Stimulated activated CD8-positive, alpha-beta memory T cell treated with anti-CD3 and anti-CD28 coated beads, Interleukin-7, amount 100 ng/mL, for 4 hours (primary cell): ENCODE data around the gene SF1.

Source experiments
- DNase-seq, 2 donors: peaks; one replicate each; pipeline ENCODE4 v3.0.0-alpha.2; 2020; ENCODE audit warnings: low read depth in 2 of 2

SF1 gene

GRCh38 chr11:64760759-64761420, 17.5 kb downstream of the SF1 start:
- DNase-seq = no peak

GRCh38 chr11:64759722-64760719, 18.3 kb downstream of the SF1 start, which contains the start of gene PYGM:
Gene PYGM (minus strand): TSS chr11:64759974. CDS start chr11:64759898, 76 bp downstream.
- no peak for DNase-seq

- no peak for DNase-seq
Measured at GRCh38 chr11:64759131-64759721, 19.1 kb downstream of the SF1 start.

GRCh38 chr11:64758330-64759079, 19.8 kb downstream of the SF1 start:
- no peak for DNase-seq

GRCh38 chr11:64757549-64758329, 20.6 kb downstream of the SF1 start:
- no peak for DNase-seq

GRCh38 chr11:64755681-64756361, 22.5 kb downstream of the SF1 start:
- DNase-seq = no peak

GRCh38 chr11:64754919-64755662, 23.3 kb downstream of the SF1 start:
- DNase-seq = no peak

GRCh38 chr11:64754124-64754918, 24.0 kb downstream of the SF1 start:
- no peak for DNase-seq

- no peak for DNase-seq
Measured at GRCh38 chr11:64753380-64754123, 24.8 kb downstream of the SF1 start.

- no peak for DNase-seq
Measured at GRCh38 chr11:64753019-64753379, 25.3 kb downstream of the SF1 start.

GRCh38 chr11:64752175-64752970, 26.0 kb downstream of the SF1 start:
- no peak for DNase-seq

- no peak for DNase-seq
Measured at GRCh38 chr11:64751580-64751979, 26.8 kb downstream of the SF1 start.

GRCh38 chr11:64751136-64751535, 27.2 kb downstream of the SF1 start:
- no peak for DNase-seq

GRCh38 chr11:64750361-64751054, 27.8 kb downstream of the SF1 start:
- DNase-seq = no peak

GRCh38 chr11:64747961-64748665, 30.2 kb downstream of the SF1 start:
- DNase-seq = no peak

- DNase-seq = no peak
Measured at GRCh38 chr11:64746486-64746885, 31.9 kb downstream of the SF1 start.
